GM12878 (cell line): Measurements from ENCODE around the gene SEMA4D. TPM values are rescaled to one million over a fixed set of nuclear protein-coding genes. Genes with fewer than 3 reads are reported as not detected.

Experiments
- BCL3 ChIP-seq: IDR thresholded peaks from 2 replicates; pipeline ENCODE4 v1.6.1; 2011; ENCODE audit warnings: borderline replicate concordance, low read depth, mild to moderate bottlenecking, moderate library complexity, low read length; ENCODE audit not compliant: insufficient read depth, poor library complexity, severe bottlenecking
- CHD1 ChIP-seq: IDR thresholded peaks from 2 replicates; pipeline ENCODE4 v1.6.1; 2012; ENCODE audit warnings: low read depth, low read length, improper control_type of control experiment
- EED ChIP-seq: sonication (generic); IDR thresholded peaks from 2 replicates; pipeline ENCODE4 v1.6.1; 2016; ENCODE audit warnings: antibody characterized with exemption, low read depth
- EP300 ChIP-seq, 2 experiments: fragments of 150-350 bp in 1 of 2; IDR thresholded peaks; 2 replicates each; pipeline ENCODE4 v1.6.1; 2011 to 2012; ENCODE audit warnings: low read depth in 2 of 2, low read length in 2 of 2, borderline replicate concordance in 1 of 2, improper control_type of control experiment in 1 of 2, inconsistent platforms in 1 of 2; ENCODE audit not compliant: control insufficient read depth in 1 of 2
- KAT2A ChIP-seq: conservative IDR thresholded peaks from 2 replicates; pipeline ENCODE4 v1.6.1; 2011; ENCODE audit warnings: low read depth, low read length; ENCODE audit not compliant: control insufficient read depth
- MLLT1 ChIP-seq: fragments of 450-650 bp; IDR thresholded peaks from 2 replicates; pipeline ENCODE4 v1.6.1; 2016; ENCODE audit warnings: mild to moderate bottlenecking
- MTA2 ChIP-seq: fragments of 450-650 bp; IDR thresholded peaks from 2 replicates; pipeline ENCODE4 v1.6.1; 2016; ENCODE audit warnings: low read depth, mild to moderate bottlenecking, moderate library complexity
- NBN ChIP-seq: fragments of 450-650 bp; IDR thresholded peaks from 2 replicates; pipeline ENCODE4 v1.6.1; 2016
- POLR2A ChIP-seq: IDR thresholded peaks from 2 replicates; pipeline ENCODE4 v1.6.1; 2011; ENCODE audit warnings: low read depth, mild to moderate bottlenecking, low read length
- PRDM15 ChIP-seq: fragments of 450-650 bp; formaldehyde crosslinking; IDR thresholded peaks from 2 replicates; pipeline ENCODE4 v1.4.0; 2020; ENCODE audit warnings: mild to moderate bottlenecking, moderate library complexity
- RAD21 ChIP-seq: IDR thresholded peaks from 2 replicates; pipeline ENCODE4 v1.6.1; 2011; ENCODE audit warnings: mild to moderate bottlenecking, low read depth, low read length, moderate library complexity; ENCODE audit not compliant: insufficient read depth
- RAD51 ChIP-seq: fragments of 450-650 bp; IDR thresholded peaks from 2 replicates; pipeline ENCODE4 v1.6.1; 2016; ENCODE audit warnings: moderate library complexity, mild to moderate bottlenecking, inconsistent platforms
- REST ChIP-seq: IDR thresholded peaks from 2 replicates; pipeline ENCODE4 v1.6.1; 2012; ENCODE audit warnings: mild to moderate bottlenecking, low read depth, low read length
- SIN3A ChIP-seq: IDR thresholded peaks from 2 replicates; pipeline ENCODE4 v1.6.1; 2012; ENCODE audit warnings: low read depth, low read length, improper control_type of control experiment
- SMC3 ChIP-seq: IDR thresholded peaks from 2 replicates; pipeline ENCODE4 v1.6.1; 2011; ENCODE audit warnings: low read length, improper control_type of control experiment, borderline replicate concordance
- SP1 ChIP-seq: IDR thresholded peaks from one replicate; pipeline ENCODE4 v1.6.1; 2011; ENCODE audit warnings: low read depth, low read length
- SUPT20H ChIP-seq: IDR thresholded peaks from 2 replicates; pipeline ENCODE4 v1.6.1; 2011; ENCODE audit warnings: low read depth, mild to moderate bottlenecking, low read length, moderate library complexity, borderline replicate concordance; ENCODE audit not compliant: control insufficient read depth
- SUZ12 ChIP-seq: fragments of 200-600 bp; sonication (generic); IDR thresholded peaks from one replicate; pipeline ENCODE4 v1.6.1; 2018; ENCODE audit warnings: antibody characterized with exemption, mild to moderate bottlenecking; ENCODE audit not compliant: unreplicated experiment
- WRNIP1 ChIP-seq: IDR thresholded peaks from 2 replicates; pipeline ENCODE4 v1.6.1; 2011; ENCODE audit warnings: low read depth, low read length, improper control_type of control experiment, borderline replicate concordance
- ZNF622 ChIP-seq: fragments of 450-650 bp; IDR thresholded peaks from 2 replicates; pipeline ENCODE4 v1.6.1; 2017; ENCODE audit warnings: mild to moderate bottlenecking, inconsistent platforms
- ZSCAN29 ChIP-seq: fragments of 450-650 bp; IDR thresholded peaks from 2 replicates; pipeline ENCODE4 v1.6.1; 2017; ENCODE audit warnings: mild to moderate bottlenecking, moderate library complexity
- polyA plus RNA-seq, 11 experiments: library from polyadenylated mRNA; depleted of rRNA in 4 of 11; unstranded in 6 of 11; stranded (reverse) in 5 of 11; fragments of >200 nt; fragmentation: Nextera tagmentation in 4 of 11; fragmentation: Illumina TruSeq in 1 of 11; extraction: Ambion mirVana in 4 of 11; extraction: Trizol in 1 of 11; gene quantifications; 1 replicate in 1 of 11; 2 replicates in 10 of 11; pipeline versions ENCODE4 v1.2.1 to v1.2.3, GENCODE V29; 2011 to 2016; ENCODE audit warnings: inconsistent platforms in 2 of 11, missing spikeins in 2 of 11, low read depth in 1 of 11
- total RNA-seq, 4 experiments: library from RNA; depleted of rRNA in 3 of 4; stranded (reverse); fragments of >200 nt in 3 of 4; fragmentation: Illumina TruSeq in 1 of 4; extraction: Trizol in 1 of 4; gene quantifications; 2 replicates each; pipeline versions ENCODE4 v1.2.1 to v1.2.3, GENCODE V29; 2013 to 2021

Gene SEMA4D
- total and polyA plus RNA-seq, 10 of the 15 experiments (the other 5 are each of a cell fraction or from before 2014, with no cell fraction given): 15.1 to 136 (median 39.6) TPM

- TF ChIP-seq SUPT20H: no peak
- no peak for TF ChIP-seq MLLT1
- no peak for TF ChIP-seq KAT2A
- no peak for TF ChIP-seq RAD21
- TF ChIP-seq SP1: no peak
- TF ChIP-seq PRDM15 (CRISPR knock-in tag): no peak
- TF ChIP-seq BCL3: no peak
- no peak for TF ChIP-seq SUZ12
- TF ChIP-seq CHD1: no peak
- TF ChIP-seq EP300 (IDR thresholded peaks at IDR 0.05; ENCODE audit: borderline replicate concordance in 1 of 2, control insufficient read depth in 1 of 2, low read depth in 2 of 2, low read length in 2 of 2): no peak
- TF ChIP-seq SIN3A: peak; percentile 71; the same call in 1 of the 2 replicates
- no peak for TF ChIP-seq NBN
- TF ChIP-seq ZSCAN29: no peak
- no peak for TF ChIP-seq REST
- peak; percentile 31; the same call in 1 of the 2 replicates for TF ChIP-seq EED
- no peak for TF ChIP-seq ZNF622
- TF ChIP-seq MTA2: no peak
- no peak for TF ChIP-seq RAD51
- TF ChIP-seq SMC3: no peak
- no peak for TF ChIP-seq WRNIP1
- 0 out of 2 replicates have a peak, but pooled peaks have one; percentile 16 for TF ChIP-seq POLR2A
Measured at GRCh38 chr9:89496645-89497256, 1.2 kb downstream of the SEMA4D start (continued).
